ENCODE data around the gene BAIAP3. TPM values are rescaled to one million over a fixed set of nuclear protein-coding genes. Genes with fewer than 3 reads are reported as not detected.

BAIAP3 gene
- total RNA-seq, 4 donors from 2014 or later, result 1.3 to 4.2 (median 2.3) TPM

DNA sequence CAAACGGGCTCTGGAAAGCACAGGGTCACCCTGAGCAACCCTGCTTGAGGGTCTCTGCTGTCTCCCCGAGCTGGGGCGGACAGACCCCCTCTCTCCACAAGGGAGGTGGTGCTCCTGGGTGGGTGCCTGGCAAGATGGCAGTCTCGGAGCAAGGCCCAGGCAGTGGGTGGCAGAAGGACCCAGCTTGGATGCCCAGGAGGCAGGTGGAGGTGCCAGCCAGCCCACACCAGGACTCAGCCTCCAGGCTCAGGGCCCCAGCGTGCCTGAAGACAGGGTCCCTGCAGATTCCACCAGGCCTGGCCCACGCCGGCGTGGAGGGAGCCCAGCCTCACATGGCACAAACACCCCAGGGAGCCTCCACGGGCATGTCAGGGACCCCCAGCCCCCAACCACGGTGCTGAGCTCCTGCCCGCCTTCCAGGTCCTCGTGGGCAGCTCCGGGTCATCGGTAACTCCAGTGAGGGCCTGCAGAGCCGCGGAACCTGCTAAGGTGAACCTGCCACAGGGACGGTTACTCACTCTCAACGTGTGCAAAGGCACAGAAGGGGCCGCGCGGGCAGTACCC lies 60.2 kb downstream of the BAIAP3 start:
- no peak overlapping the region for H3K4me3 ChIP-seq
- intact Hi-C loops (cut with DNase I), result no loop called here
- H3K4me1 ChIP-seq, result no peaks in the 10 kb centered on the region
- no peak overlapping the region for H3K27ac ChIP-seq (replicated peaks in 1 of 4)
- no peaks in the 10 kb centered on the region for H3K27me3 ChIP-seq
- 96% methylated on average over 11 of the region's 21 CpGs for WGBS
- H3K36me3 ChIP-seq, result peaks cover 50 to 98% (median 91%) of the 10 kb centered on the region in 4 donors
- TF ChIP-seq EP300 (IDR thresholded peaks at IDR 0.05), result no peak
- no peak for TF ChIP-seq POLR2AphosphoS5 (IDR thresholded peaks at IDR 0.05)
- TF ChIP-seq POLR2A (IDR thresholded peaks at IDR 0.05; ENCODE audit: low read depth), result no peak
- TF ChIP-seq, protein P1, sequence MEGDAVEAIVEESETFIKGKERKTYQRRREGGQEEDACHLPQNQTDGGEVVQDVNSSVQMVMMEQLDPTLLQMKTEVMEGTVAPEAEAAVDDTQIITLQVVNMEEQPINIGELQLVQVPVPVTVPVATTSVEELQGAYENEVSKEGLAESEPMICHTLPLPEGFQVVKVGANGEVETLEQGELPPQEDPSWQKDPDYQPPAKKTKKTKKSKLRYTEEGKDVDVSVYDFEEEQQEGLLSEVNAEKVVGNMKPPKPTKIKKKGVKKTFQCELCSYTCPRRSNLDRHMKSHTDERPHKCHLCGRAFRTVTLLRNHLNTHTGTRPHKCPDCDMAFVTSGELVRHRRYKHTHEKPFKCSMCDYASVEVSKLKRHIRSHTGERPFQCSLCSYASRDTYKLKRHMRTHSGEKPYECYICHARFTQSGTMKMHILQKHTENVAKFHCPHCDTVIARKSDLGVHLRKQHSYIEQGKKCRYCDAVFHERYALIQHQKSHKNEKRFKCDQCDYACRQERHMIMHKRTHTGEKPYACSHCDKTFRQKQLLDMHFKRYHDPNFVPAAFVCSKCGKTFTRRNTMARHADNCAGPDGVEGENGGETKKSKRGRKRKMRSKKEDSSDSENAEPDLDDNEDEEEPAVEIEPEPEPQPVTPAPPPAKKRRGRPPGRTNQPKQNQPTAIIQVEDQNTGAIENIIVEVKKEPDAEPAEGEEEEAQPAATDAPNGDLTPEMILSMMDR (IDR thresholded peaks at IDR 0.05), result no peak
- H3K9me3 ChIP-seq, result no peaks in the 10 kb centered on the region
- DNase-seq (ENCODE audit: extremely low spot score), result no peak

DNA sequence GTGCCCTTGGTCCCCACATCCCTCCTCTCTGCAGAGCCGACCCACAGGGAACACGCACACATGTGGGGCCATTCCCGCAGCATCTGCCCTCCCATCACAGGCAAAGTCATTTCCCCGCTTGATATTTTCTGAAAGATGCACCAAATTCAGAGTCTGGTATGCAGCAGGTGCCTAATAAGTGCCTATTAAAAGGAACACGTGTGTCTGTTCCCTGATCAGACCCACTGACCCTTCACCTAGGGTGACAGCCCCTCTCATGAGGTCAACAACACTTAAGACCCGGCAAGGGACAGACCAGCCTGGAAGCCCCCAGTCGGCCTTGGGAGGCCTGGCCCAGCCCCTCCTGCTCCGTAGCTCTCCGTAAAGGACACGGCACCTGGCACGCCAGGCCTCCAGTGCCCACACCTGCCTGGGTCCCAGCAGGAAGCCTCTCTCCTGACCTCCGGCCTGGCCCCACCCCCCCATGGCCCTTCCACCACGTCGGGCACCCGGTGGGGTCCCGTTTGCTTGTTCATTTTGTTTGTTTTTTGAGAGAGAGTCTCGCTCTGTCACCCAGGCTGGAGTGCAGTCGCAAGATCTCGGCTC lies 61.0 kb downstream of the BAIAP3 start:
- Histone ChIP-seq H3K36me3 (peaks cover 52 to 98% (median 91%) of the 10 kb centered on the region in 4 donors), H3K9me3 (no peaks in the 10 kb centered on the region), H3K4me3 (no peak overlapping the region), H3K27me3 (no peaks in the 10 kb centered on the region), H3K27ac (replicated peaks in 1 of 4) (no peak overlapping the region), H3K4me1 (no peaks in the 10 kb centered on the region)
- 92% methylated on average over 19 of the region's 19 CpGs for WGBS
- intact Hi-C loops (cut with DNase I), result no loop called here
- DNase-seq (ENCODE audit: extremely low spot score), result no peak
- TF ChIP-seq, protein P1 (IDR thresholded peaks at IDR 0.05), result no peak
- TF ChIP-seq POLR2AphosphoS5 (IDR thresholded peaks at IDR 0.05), result no peak
- no peak for TF ChIP-seq POLR2A (IDR thresholded peaks at IDR 0.05; ENCODE audit: low read depth)
- TF ChIP-seq EP300 (IDR thresholded peaks at IDR 0.05), result no peak

- WGBS, result 94% methylated on average over 18 of the region's 22 CpGs
Observed at GRCh38 chr16:1395444-1396031, 62.1 kb downstream of the BAIAP3 start.

GRCh38 chr16:1397779-1398178 lies 64.3 kb downstream of the BAIAP3 start:
- TF ChIP-seq POLR2A (IDR thresholded peaks at IDR 0.05; ENCODE audit: low read depth) (no peak), POLR2AphosphoS5 (IDR thresholded peaks at IDR 0.05) (no peak), EP300 (IDR thresholded peaks at IDR 0.05) (no peak)
- TF ChIP-seq, protein P1 (IDR thresholded peaks at IDR 0.05), result no peak
- Histone ChIP-seq H3K27ac (replicated peaks in 1 of 4) (no peak overlapping the region), H3K36me3 (peaks cover 60 to 98% (median 93%) of the 10 kb centered on the region in 4 donors), H3K4me3 (no peak overlapping the region), H3K27me3 (no peaks in the 10 kb centered on the region), H3K9me3 (no peaks in the 10 kb centered on the region), H3K4me1 (no peaks in the 10 kb centered on the region)
- no peak for DNase-seq (ENCODE audit: extremely low spot score)
- WGBS, result 100% methylated on average over 1 of the region's 21 CpGs
- intact Hi-C loops (cut with DNase I), result no loop called here

More at GRCh38 chr16:1395444-1396031, 62.1 kb downstream of the BAIAP3 start:
- no peak overlapping the region for H3K27ac ChIP-seq (replicated peaks in 1 of 4)
- H3K36me3 ChIP-seq, result peaks cover 51 to 98% (median 90%) of the 10 kb centered on the region in 4 donors
- H3K4me3 ChIP-seq, result no peak overlapping the region
- H3K4me1 ChIP-seq, result no peaks in the 10 kb centered on the region
- intact Hi-C loops (cut with DNase I), result no loop called here
- TF ChIP-seq POLR2A (IDR thresholded peaks at IDR 0.05; ENCODE audit: low read depth) (no peak), POLR2AphosphoS5 (IDR thresholded peaks at IDR 0.05) (no peak), EP300 (IDR thresholded peaks at IDR 0.05) (no peak)
- TF ChIP-seq, protein P1 (IDR thresholded peaks at IDR 0.05), result no peak
- no peak for DNase-seq (ENCODE audit: extremely low spot score)
- no peaks in the 10 kb centered on the region for H3K27me3 ChIP-seq
- H3K9me3 ChIP-seq, result no peaks in the 10 kb centered on the region

Measured in esophagus muscularis mucosa (tissue), 4 donors.